ENCODE data around the gene C16orf74. TPM values are rescaled to one million over a fixed set of nuclear protein-coding genes. Genes with fewer than 3 reads are reported as not detected.

Gene C16orf74
- total RNA-seq, 6 experiments from 2014 or later, result 13.4 to 18.6 (median 15.7) TPM

- H3K27ac Mint-ChIP-seq, result peak overlapping the region; percentile 70
- peak; percentile 79 for DNase-seq
- TF ChIP-seq, protein P1, sequence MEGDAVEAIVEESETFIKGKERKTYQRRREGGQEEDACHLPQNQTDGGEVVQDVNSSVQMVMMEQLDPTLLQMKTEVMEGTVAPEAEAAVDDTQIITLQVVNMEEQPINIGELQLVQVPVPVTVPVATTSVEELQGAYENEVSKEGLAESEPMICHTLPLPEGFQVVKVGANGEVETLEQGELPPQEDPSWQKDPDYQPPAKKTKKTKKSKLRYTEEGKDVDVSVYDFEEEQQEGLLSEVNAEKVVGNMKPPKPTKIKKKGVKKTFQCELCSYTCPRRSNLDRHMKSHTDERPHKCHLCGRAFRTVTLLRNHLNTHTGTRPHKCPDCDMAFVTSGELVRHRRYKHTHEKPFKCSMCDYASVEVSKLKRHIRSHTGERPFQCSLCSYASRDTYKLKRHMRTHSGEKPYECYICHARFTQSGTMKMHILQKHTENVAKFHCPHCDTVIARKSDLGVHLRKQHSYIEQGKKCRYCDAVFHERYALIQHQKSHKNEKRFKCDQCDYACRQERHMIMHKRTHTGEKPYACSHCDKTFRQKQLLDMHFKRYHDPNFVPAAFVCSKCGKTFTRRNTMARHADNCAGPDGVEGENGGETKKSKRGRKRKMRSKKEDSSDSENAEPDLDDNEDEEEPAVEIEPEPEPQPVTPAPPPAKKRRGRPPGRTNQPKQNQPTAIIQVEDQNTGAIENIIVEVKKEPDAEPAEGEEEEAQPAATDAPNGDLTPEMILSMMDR (IDR thresholded peaks at IDR 0.05), result no peak
- H3K27me3 Mint-ChIP-seq (ENCODE audit: insufficient read depth), result peaks cover 1% of the 10 kb centered on the region; the same call in 1 of the 2 replicates
- H3K9me3 Mint-ChIP-seq, result no peaks in the 10 kb centered on the region
- H3K36me3 Mint-ChIP-seq (ENCODE audit: low read depth), result peaks cover 33% of the 10 kb centered on the region; the same call in 1 of the 2 replicates
- no peak overlapping the region for H3K4me3 Mint-ChIP-seq
- peaks cover 29% of the 10 kb centered on the region for H3K4me1 Mint-ChIP-seq (ENCODE audit: low read depth)
Measured at GRCh38 chr16:85777583-85778310, 26.9 kb upstream of the C16orf74 start.

DNA sequence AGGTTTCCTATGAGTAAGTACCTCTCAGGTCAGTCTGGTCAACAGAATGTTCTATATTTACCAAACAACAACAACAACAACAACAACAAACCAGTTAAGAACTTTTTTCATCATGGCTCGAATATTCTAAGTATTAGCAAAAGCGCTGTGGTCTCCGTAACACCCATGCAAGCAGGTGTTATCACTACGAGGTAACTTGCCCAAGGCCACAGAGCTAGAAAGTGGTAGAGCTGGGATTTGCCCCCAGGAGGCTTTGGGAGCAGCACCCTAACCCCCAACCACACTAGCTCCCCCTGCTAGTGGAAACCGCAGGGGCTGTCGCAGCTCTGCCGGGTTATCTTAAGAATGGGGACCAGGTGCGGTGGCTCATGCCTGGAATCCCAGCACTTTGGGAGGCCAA lies 23.9 kb upstream of the C16orf74 start:
- H3K4me3 Mint-ChIP-seq, result no peak overlapping the region
- no peaks in the 10 kb centered on the region for H3K9me3 Mint-ChIP-seq
- peaks cover 1% of the 10 kb centered on the region; the same call in 1 of the 2 replicates for H3K27me3 Mint-ChIP-seq (ENCODE audit: insufficient read depth)
- TF ChIP-seq, protein P1 (IDR thresholded peaks at IDR 0.05), result no peak
- peaks cover 25% of the 10 kb centered on the region; the same call in 1 of the 2 replicates for H3K36me3 Mint-ChIP-seq (ENCODE audit: low read depth)
- H3K4me1 Mint-ChIP-seq (ENCODE audit: low read depth), result peaks cover 20% of the 10 kb centered on the region
- DNase-seq, result no peak
- no peak overlapping the region for H3K27ac Mint-ChIP-seq

DNA sequence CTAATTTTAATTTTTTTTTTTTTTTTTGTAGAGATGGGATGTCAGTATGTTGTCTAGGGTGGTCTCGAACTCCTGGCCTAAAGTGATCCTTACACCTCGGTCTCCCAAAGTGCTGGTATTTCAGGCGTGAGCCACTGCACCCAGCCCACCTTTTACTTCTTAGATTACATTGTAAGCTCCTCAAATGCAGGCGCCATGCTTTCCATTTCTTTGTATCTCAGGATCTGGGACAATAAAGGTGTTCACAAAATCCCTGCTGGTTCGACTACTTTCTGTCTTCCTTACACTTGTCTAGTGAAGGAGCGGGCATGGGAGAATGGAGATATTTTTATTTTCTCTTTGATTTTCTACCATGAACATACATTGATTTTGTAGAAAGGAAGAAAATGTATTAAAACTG lies 23.2 kb upstream of the C16orf74 start:
- TF ChIP-seq, protein P1 (IDR thresholded peaks at IDR 0.05), result no peak
- Mint-ChIP-seq H3K9me3 (no peaks in the 10 kb centered on the region), H3K27ac (no peak overlapping the region), H3K27me3 (ENCODE audit: insufficient read depth) (peaks cover 1% of the 10 kb centered on the region; the same call in 1 of the 2 replicates), H3K4me3 (no peak overlapping the region), H3K36me3 (ENCODE audit: low read depth) (peaks cover 19% of the 10 kb centered on the region; the same call in 1 of the 2 replicates), H3K4me1 (ENCODE audit: low read depth) (peaks cover 19% of the 10 kb centered on the region)
- no peak for DNase-seq

DNA sequence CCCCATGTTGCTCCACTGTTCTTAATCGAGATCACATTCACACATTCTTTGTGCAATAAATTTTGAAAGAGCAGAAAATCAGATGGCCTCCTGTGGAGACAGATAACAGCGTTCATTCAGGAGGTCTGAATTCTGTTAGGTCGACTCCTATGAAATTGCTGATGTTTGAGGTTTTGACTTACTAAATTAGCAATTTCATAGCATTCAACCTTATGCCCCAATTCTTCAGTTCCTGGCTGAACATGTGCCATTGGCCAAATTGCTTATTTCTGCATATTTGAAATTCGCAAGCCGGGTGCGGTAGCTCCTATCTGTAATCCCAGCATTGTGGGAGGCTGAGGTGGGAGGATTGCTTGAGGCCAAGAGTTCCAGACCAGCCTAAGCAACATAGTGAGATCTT lies 22.1 kb upstream of the C16orf74 start:
- no peak for DNase-seq
- Mint-ChIP-seq H3K27ac (no peak overlapping the region), H3K4me3 (no peak overlapping the region), H3K9me3 (no peaks in the 10 kb centered on the region), H3K27me3 (ENCODE audit: insufficient read depth) (peaks cover 1% of the 10 kb centered on the region; the same call in 1 of the 2 replicates), H3K36me3 (ENCODE audit: low read depth) (peaks cover 8% of the 10 kb centered on the region; the same call in 1 of the 2 replicates), H3K4me1 (ENCODE audit: low read depth) (peaks cover 14% of the 10 kb centered on the region)
- TF ChIP-seq, protein P1 (IDR thresholded peaks at IDR 0.05), result no peak

DNA sequence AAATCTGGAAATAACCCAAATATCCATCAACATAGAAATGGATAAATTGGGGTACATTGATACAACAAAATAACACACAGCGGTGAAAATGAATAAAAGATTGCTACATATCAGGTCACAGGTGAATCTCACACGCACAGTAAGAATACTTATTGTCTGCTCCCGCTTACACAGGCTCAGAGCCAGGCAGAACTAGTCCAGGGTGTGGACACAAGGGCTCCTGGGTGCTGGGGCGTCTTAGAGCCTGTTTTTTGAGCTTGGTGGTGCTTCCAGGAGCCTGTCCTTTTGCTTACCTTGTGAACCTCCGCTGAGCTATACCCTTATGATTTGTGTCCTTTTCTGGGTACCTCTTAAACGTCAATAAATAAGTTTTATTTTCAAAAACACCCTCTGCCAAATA lies 19.8 kb upstream of the C16orf74 start:
- Mint-ChIP-seq H3K27ac (no peak overlapping the region), H3K27me3 (ENCODE audit: insufficient read depth) (peaks cover 1% of the 10 kb centered on the region), H3K9me3 (no peaks in the 10 kb centered on the region), H3K4me1 (ENCODE audit: low read depth) (peaks cover 24% of the 10 kb centered on the region), H3K4me3 (no peak overlapping the region), H3K36me3 (ENCODE audit: low read depth) (no peaks in the 10 kb centered on the region)
- TF ChIP-seq, protein P1 (IDR thresholded peaks at IDR 0.05), result no peak
- no peak for DNase-seq

Measured in HFFc6 (cell line).